Esophagus muscularis mucosa (tissue), 3 donors: ENCODE data around the gene PKP1.

ENCODE experiments used
- CTCF ChIP-seq, 3 experiments: fragments of 200-600 bp in 2 of 3; fragments of 450-650 bp in 1 of 3; sonication (generic) in 2 of 3; IDR thresholded peaks; one replicate each; pipeline ENCODE4 v1.5.1; 2017 to 2019; ENCODE audit warnings: antibody characterized with exemption in 3 of 3, mild to moderate bottlenecking in 2 of 3, moderate library complexity in 1 of 3
- POLR2AphosphoS5 ChIP-seq, 2 donors: sonication (generic); formaldehyde crosslinking; IDR thresholded peaks; one replicate each; pipeline ENCODE4 v1.6.1; 2017; ENCODE audit warnings: antibody characterized with exemption in 2 of 2

DNA sequence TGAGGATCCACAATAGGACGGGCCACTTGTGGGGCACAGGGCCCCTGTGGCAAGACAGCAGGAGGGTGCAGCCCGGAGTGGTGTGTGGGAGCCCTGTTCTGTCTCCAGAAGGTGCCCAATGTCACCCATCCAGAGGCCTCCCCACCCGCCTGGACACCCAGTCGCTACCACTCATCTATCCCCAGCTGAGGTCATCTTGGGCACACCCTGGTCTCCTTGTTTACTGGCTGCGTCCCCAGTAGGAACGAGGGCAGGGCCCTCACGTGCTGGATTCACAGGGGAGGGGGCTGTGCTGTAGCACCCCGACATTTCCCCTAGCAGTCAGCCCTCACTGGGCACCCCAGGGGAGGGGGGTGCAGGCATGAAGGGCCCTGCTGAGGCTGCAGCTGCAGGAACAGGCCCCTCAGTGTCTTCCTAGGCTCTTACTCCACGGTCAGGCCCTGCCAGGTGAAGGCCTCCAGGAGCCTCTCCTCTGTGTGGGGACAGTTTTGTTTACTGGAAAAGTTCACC is 96.5 kb downstream of the PKP1 start:
- TF ChIP-seq CTCF (IDR thresholded peaks at IDR 0.05) (no peak), POLR2AphosphoS5 (IDR thresholded peaks at IDR 0.05) (no peak)
